ENCODE measurements around the gene QKI. TPM values are rescaled to one million over a fixed set of nuclear protein-coding genes. Genes with fewer than 3 reads are reported as not detected.

The QKI gene
- total RNA-seq, result 10 to 100 TPM in 1 of 2 donors, 1 to 10 TPM in 1; 9.1 to 28.0 TPM

- TF ChIP-seq, protein P1, sequence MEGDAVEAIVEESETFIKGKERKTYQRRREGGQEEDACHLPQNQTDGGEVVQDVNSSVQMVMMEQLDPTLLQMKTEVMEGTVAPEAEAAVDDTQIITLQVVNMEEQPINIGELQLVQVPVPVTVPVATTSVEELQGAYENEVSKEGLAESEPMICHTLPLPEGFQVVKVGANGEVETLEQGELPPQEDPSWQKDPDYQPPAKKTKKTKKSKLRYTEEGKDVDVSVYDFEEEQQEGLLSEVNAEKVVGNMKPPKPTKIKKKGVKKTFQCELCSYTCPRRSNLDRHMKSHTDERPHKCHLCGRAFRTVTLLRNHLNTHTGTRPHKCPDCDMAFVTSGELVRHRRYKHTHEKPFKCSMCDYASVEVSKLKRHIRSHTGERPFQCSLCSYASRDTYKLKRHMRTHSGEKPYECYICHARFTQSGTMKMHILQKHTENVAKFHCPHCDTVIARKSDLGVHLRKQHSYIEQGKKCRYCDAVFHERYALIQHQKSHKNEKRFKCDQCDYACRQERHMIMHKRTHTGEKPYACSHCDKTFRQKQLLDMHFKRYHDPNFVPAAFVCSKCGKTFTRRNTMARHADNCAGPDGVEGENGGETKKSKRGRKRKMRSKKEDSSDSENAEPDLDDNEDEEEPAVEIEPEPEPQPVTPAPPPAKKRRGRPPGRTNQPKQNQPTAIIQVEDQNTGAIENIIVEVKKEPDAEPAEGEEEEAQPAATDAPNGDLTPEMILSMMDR (IDR thresholded peaks at IDR 0.05), result no peak
- Histone ChIP-seq H3K36me3 (no peaks in the 10 kb centered on the region), H3K27ac (peak within 1 kb of the TSS; percentile 97), H3K4me3 (peak within 1 kb of the TSS; percentile 62), H3K27me3 (peaks cover 22% of the 10 kb centered on the region), H3K9ac (ENCODE audit: low read depth in 2 of 2, low read length in 2 of 2) (peak within 1 kb of the TSS; percentile 61 to 90), H3K4me1 (no peaks in the 10 kb centered on the region), H3K9me3 (no peaks in the 10 kb centered on the region)
- intact Hi-C loops (cut with DNase I), result no loop called here
- DNase-seq, result peak; percentile 76
Measured at GRCh38 chr6:163414117-163414945, at the start of gene QKI. Gene QKI (plus strand): TSS chr6:163414718. CDS start chr6:163415194, 476 bp downstream.

DNA sequence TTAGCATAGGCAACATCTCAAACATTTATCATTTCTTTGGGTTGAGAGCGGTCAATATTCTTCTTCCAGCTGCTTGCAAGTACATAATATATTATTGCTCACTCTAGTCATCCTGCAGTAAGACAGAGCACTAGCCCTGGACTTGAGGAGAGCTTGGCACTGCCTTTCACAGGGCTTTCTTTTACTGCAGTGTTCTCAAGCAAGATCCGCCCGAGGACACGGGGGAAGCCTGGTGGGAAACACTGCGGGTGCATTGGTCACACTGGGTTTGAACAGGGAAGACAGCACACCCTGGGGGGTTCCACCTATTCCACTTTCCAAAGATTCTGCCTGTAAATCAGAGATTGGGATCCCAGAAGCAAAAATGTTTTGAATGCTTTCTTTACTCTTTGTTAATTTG is 48.2 kb upstream of the QKI start:
- Histone ChIP-seq H3K9me3 (no peaks in the 10 kb centered on the region), H3K27me3 (no peaks in the 10 kb centered on the region), H3K27ac (no peak overlapping the region), H3K4me3 (no peak overlapping the region), H3K4me1 (no peaks in the 10 kb centered on the region), H3K36me3 (no peaks in the 10 kb centered on the region), H3K9ac (ENCODE audit: low read depth in 2 of 2, low read length in 2 of 2) (no peak overlapping the region)
- no peak for DNase-seq
- TF ChIP-seq, protein P1 (IDR thresholded peaks at IDR 0.05), result no peak
- intact Hi-C loops (cut with DNase I), result no loop called here

- Histone ChIP-seq H3K4me3 (no peak overlapping the region), H3K27ac (no peak overlapping the region), H3K4me1 (no peaks in the 10 kb centered on the region), H3K36me3 (no peaks in the 10 kb centered on the region), H3K9me3 (no peaks in the 10 kb centered on the region), H3K27me3 (no peaks in the 10 kb centered on the region), H3K9ac (ENCODE audit: low read depth in 2 of 2, low read length in 2 of 2) (no peak overlapping the region)
- TF ChIP-seq, protein P1 (IDR thresholded peaks at IDR 0.05), result no peak
- DNase-seq, result no peak
- intact Hi-C loops (cut with DNase I), result no loop called here
Measured at GRCh38 chr6:163367497-163368183, 46.9 kb upstream of the QKI start.

GRCh38 chr6:163369141-163369540 is 45.4 kb upstream of the QKI start:
- intact Hi-C loops (cut with DNase I), result no loop called here
- H3K4me3 ChIP-seq, result no peak overlapping the region
- no peak overlapping the region for H3K9ac ChIP-seq (ENCODE audit: low read depth in 2 of 2, low read length in 2 of 2)
- no peaks in the 10 kb centered on the region for H3K9me3 ChIP-seq
- no peaks in the 10 kb centered on the region for H3K36me3 ChIP-seq
- H3K27ac ChIP-seq, result no peak overlapping the region
- TF ChIP-seq, protein P1 (IDR thresholded peaks at IDR 0.05), result no peak
- H3K27me3 ChIP-seq, result no peaks in the 10 kb centered on the region
- no peaks in the 10 kb centered on the region for H3K4me1 ChIP-seq
- DNase-seq, result no peak

DNA sequence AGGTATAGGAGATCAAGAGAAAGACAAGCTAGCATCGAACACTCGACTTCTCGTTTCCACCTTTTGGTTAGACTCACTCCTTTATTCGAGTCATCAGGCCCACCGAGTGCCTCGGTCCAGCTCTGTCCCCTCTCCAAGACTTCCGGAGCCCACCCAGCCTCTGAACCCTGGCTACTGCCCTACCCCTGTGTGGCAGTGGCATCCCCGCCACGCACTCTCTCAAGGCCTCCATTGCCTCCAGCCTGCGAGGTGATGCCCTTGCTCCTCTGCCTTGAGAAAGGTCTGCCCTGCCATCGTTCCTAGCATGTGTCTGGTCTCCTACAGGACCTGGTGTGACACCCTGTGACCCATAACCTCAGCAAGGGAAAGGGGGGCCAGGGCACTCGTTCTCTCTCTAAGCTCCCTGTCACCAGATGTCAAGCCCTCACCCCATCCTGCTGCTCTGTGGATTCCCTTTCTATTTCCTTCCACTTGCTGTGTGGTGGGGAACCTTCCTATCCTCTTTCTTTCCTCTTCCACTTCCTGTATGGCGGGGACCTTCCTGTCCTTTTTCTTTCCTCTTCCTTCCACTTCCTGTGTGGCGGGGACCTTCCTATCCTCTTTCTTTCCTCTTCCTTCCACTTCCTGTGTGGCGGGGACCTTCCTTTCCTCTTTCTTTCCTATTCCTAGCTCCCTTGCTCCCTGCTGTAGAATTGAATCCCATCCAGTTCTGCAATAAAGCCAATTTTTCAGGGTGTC is 44.7 kb upstream of the QKI start:
- no peak for DNase-seq
- H3K27ac ChIP-seq, result no peak overlapping the region
- no peaks in the 10 kb centered on the region for H3K4me1 ChIP-seq
- H3K9me3 ChIP-seq, result no peaks in the 10 kb centered on the region
- no peak overlapping the region for H3K9ac ChIP-seq (ENCODE audit: low read depth in 2 of 2, low read length in 2 of 2)
- H3K27me3 ChIP-seq, result no peaks in the 10 kb centered on the region
- H3K36me3 ChIP-seq, result no peaks in the 10 kb centered on the region
- TF ChIP-seq, protein P1 (IDR thresholded peaks at IDR 0.05), result no peak
- intact Hi-C loops (cut with DNase I), result no loop called here
- no peak overlapping the region for H3K4me3 ChIP-seq

All from colonic mucosa (tissue), 4 donors.